BLaER1 treated with 17β-estradiol and CSF1 and Interleukin-3, amounts not matched to agents 10 nM and 100 nM (cell line): Measurements from ENCODE around the gene CLCN7.
A peak's percentile ranks its signal among the peaks of the same experiment; 100 is the strongest.

Source experiments
- H3K27ac ChIP-seq, 11 experiments: shearing (Covaris generic); formaldehyde crosslinking; 2 replicates each; pipeline ENCODE4 v1.8.1; 2022
- H3K27me3 ChIP-seq, 11 experiments: shearing (Covaris generic); formaldehyde crosslinking; 2 replicates each; pipeline ENCODE4 v1.8.1; 2022
- H3K36me3 ChIP-seq, 11 experiments: shearing (Covaris generic); formaldehyde crosslinking; 2 replicates each; pipeline ENCODE4 v1.8.1; 2022
- H3K4me1 ChIP-seq, 10 experiments: shearing (Covaris generic); formaldehyde crosslinking; 2 replicates each; pipeline ENCODE4 v1.8.1; 2022
- H3K4me2 ChIP-seq, 11 experiments: shearing (Covaris generic); formaldehyde crosslinking; 2 replicates each; pipeline ENCODE4 v1.8.1; 2022
- H3K4me3 ChIP-seq, 10 experiments: shearing (Covaris generic); formaldehyde crosslinking; 2 replicates each; pipeline ENCODE4 v1.8.1; 2022
- H3K9ac ChIP-seq, 11 experiments: shearing (Covaris generic); formaldehyde crosslinking; 2 replicates each; pipeline ENCODE4 v1.8.1; 2022
- H3K9me3 ChIP-seq, 11 experiments: shearing (Covaris generic); formaldehyde crosslinking; replicated peaks in 1 of 11; 2 replicates each; pipeline ENCODE4 v1.8.1; 2022
- H4K20me1 ChIP-seq, 11 experiments: shearing (Covaris generic); formaldehyde crosslinking; 2 replicates each; pipeline ENCODE4 v1.8.1; 2022
- Cebpa-rat ChIP-seq, 11 experiments: shearing (Covaris generic); IDR thresholded peaks; 2 replicates each; pipeline ENCODE4 v1.8.1; 2022

The CLCN7 gene

GRCh38 chr16:1464894-1465566 lies 9.8 kb downstream of the CLCN7 start:
- Histone ChIP-seq H3K27me3 (no peaks in the 10 kb centered on the region), H3K4me1 (peaks cover 36 to 61% (median 54%) of the 10 kb centered on the region in 10 experiments), H3K27ac (peak overlapping the region in 7 of 11 experiments; percentile 29 to 100 (median 98); a peak in 12 of 22 replicates), H3K9ac (peak overlapping the region in 7 of 11 experiments; percentile 5 to 99 (median 35); a peak in 8 of 22 replicates), H4K20me1 (peaks cover 0 to 100% (median 42%) of the 10 kb centered on the region in 11 experiments; a peak in 14 of 22 replicates), H3K4me2 (no peak overlapping the region), H3K9me3 (no peaks in the 10 kb centered on the region), H3K36me3 (peaks cover 59 to 75% (median 66%) of the 10 kb centered on the region in 11 experiments), H3K4me3 (no peak overlapping the region)
- TF ChIP-seq Cebpa-rat (IDR thresholded peaks at IDR 0.05): no peak

GRCh38 chr16:1464196-1464893 lies 10.5 kb downstream of the CLCN7 start:
- Histone ChIP-seq H3K4me1 (peaks cover 35 to 64% (median 56%) of the 10 kb centered on the region in 10 experiments), H4K20me1 (peaks cover 0 to 100% (median 46%) of the 10 kb centered on the region in 11 experiments; a peak in 15 of 22 replicates), H3K9me3 (no peaks in the 10 kb centered on the region), H3K36me3 (peaks cover 62 to 79% (median 69%) of the 10 kb centered on the region in 11 experiments), H3K27ac (peak overlapping the region in 6 of 11 experiments; percentile 22 to 100 (median 98); a peak in 11 of 22 replicates), H3K4me2 (no peak overlapping the region), H3K27me3 (no peaks in the 10 kb centered on the region), H3K9ac (peak overlapping the region in 6 of 11 experiments; percentile 17 to 99 (median 43); a peak in 7 of 22 replicates), H3K4me3 (no peak overlapping the region)
- no peak for TF ChIP-seq Cebpa-rat (IDR thresholded peaks at IDR 0.05)

DNA sequence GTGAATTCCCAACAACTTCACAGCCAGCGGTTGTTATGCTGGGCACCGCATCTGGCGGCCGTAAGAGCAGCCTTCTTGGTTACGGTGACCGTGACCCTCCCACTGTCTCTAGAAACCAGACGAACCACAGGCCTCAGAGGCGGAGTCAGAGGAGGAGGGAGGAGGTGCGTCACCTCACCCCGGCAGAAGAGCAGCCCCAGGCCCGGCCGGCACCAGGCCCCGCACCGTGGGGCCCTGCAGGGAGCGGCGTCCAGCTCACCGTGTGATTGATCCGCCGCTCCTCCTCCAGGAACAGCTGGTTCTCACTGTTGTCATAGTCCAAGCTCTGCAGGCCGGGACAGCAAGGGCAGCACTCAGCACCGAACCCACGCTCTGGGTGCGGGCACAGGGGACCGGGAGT lies 13.7 kb downstream of the CLCN7 start:
- Histone ChIP-seq H3K27me3 (no peaks in the 10 kb centered on the region), H3K4me2 (peak overlapping the region in 7 of 11 experiments; percentile 79 to 94 (median 84); a peak in 7 of 22 replicates), H3K36me3 (peaks cover 72 to 97% (median 87%) of the 10 kb centered on the region in 11 experiments), H3K27ac (peak overlapping the region in 7 of 11 experiments; percentile 20 to 91 (median 87); a peak in 11 of 22 replicates), H3K9me3 (no peaks in the 10 kb centered on the region), H3K4me3 (no peak overlapping the region), H3K4me1 (peaks cover 20 to 61% (median 50%) of the 10 kb centered on the region in 10 experiments), H4K20me1 (peaks cover 0 to 100% (median 58%) of the 10 kb centered on the region in 11 experiments; a peak in 16 of 22 replicates), H3K9ac (peak overlapping the region in 7 of 11 experiments; percentile 25 to 80 (median 44); a peak in 7 of 22 replicates)
- no peak for TF ChIP-seq Cebpa-rat (IDR thresholded peaks at IDR 0.05)

- Histone ChIP-seq H3K36me3 (peaks cover 73 to 97% (median 87%) of the 10 kb centered on the region in 11 experiments), H3K4me3 (no peak overlapping the region), H3K9ac (peak overlapping the region in 7 of 11 experiments; percentile 32 to 80 (median 58); a peak in 9 of 22 replicates), H4K20me1 (peaks cover 0 to 100% (median 53%) of the 10 kb centered on the region in 11 experiments; a peak in 16 of 22 replicates), H3K4me1 (peaks cover 20 to 64% (median 54%) of the 10 kb centered on the region in 10 experiments), H3K4me2 (peak overlapping the region in 10 of 11 experiments; percentile 44 to 94 (median 84); a peak in 17 of 22 replicates), H3K27me3 (no peaks in the 10 kb centered on the region), H3K27ac (peak overlapping the region in 8 of 11 experiments; percentile 20 to 91 (median 82); a peak in 11 of 22 replicates), H3K9me3 (no peaks in the 10 kb centered on the region)
- TF ChIP-seq Cebpa-rat (IDR thresholded peaks at IDR 0.05): no peak
These were observed 14.2 kb downstream of the CLCN7 start for GRCh38 chr16:1460602-1461138.

GRCh38 chr16:1459967-1460366 lies 14.9 kb downstream of the CLCN7 start:
- peaks cover 73 to 97% (median 87%) of the 10 kb centered on the region in 11 experiments for H3K36me3 ChIP-seq
- peaks cover 0 to 100% (median 46%) of the 10 kb centered on the region in 11 experiments; a peak in 15 of 22 replicates for H4K20me1 ChIP-seq
- H3K4me2 ChIP-seq: peak overlapping the region; percentile 29 to 94 (median 83); a peak in 20 of 22 replicates
- no peak for TF ChIP-seq Cebpa-rat (IDR thresholded peaks at IDR 0.05)
- H3K4me1 ChIP-seq: peaks cover 20 to 66% (median 60%) of the 10 kb centered on the region in 10 experiments
- H3K9me3 ChIP-seq: no peaks in the 10 kb centered on the region
- H3K27me3 ChIP-seq: no peaks in the 10 kb centered on the region
- H3K27ac ChIP-seq: peak overlapping the region in 8 of 11 experiments; percentile 64 to 91 (median 82); a peak in 17 of 22 replicates
- no peak overlapping the region for H3K4me3 ChIP-seq
- H3K9ac ChIP-seq: peak overlapping the region in 9 of 11 experiments; percentile 32 to 80 (median 58); a peak in 15 of 22 replicates

DNA sequence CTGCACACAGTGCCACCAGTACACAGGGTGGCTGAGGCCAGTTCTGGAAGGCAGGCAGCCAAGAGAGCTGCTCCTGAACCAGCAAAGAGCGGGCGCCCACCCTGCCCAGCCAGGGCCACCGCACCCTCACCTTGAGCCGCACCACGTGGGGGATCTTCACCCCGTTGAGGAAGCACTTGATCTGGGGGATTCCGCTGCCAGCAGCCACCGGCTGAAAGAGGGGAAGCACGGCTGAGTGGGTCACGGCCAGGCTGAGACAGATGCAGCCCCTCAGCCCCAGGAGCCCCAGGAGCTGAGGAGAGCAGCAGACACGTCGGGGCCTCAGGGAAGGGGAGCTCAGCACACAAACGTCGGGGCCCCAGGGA lies 15.9 kb downstream of the CLCN7 start:
- Histone ChIP-seq H3K9ac (peak overlapping the region; percentile 6 to 80 (median 56); a peak in 19 of 22 replicates), H3K9me3 (no peaks in the 10 kb centered on the region), H3K4me1 (peaks cover 20 to 76% (median 70%) of the 10 kb centered on the region in 10 experiments), H4K20me1 (peaks cover 0 to 100% (median 36%) of the 10 kb centered on the region in 11 experiments; a peak in 15 of 22 replicates), H3K4me2 (peak overlapping the region; percentile 46 to 94 (median 83); a peak in 21 of 22 replicates), H3K36me3 (peaks cover 73 to 97% (median 87%) of the 10 kb centered on the region in 11 experiments), H3K27ac (peak overlapping the region in 9 of 11 experiments; percentile 27 to 91 (median 77); a peak in 17 of 22 replicates), H3K4me3 (no peak overlapping the region), H3K27me3 (no peaks in the 10 kb centered on the region)
- TF ChIP-seq Cebpa-rat (IDR thresholded peaks at IDR 0.05): no peak

GRCh38 chr16:1458336-1458976 lies 16.4 kb downstream of the CLCN7 start:
- peak in 3 of 11 experiments; percentile 36 to 78 (median 37); a peak in 3 of 22 replicates for TF ChIP-seq Cebpa-rat (IDR thresholded peaks at IDR 0.05)
- Histone ChIP-seq H3K9me3 (no peaks in the 10 kb centered on the region), H3K4me2 (peak overlapping the region; percentile 46 to 94 (median 83); a peak in 21 of 22 replicates), H3K9ac (peak overlapping the region in 10 of 11 experiments; percentile 35 to 80 (median 57); a peak in 18 of 22 replicates), H3K27ac (peak overlapping the region in 8 of 11 experiments; percentile 64 to 91 (median 82); a peak in 17 of 22 replicates), H3K27me3 (no peaks in the 10 kb centered on the region), H3K36me3 (peaks cover 73 to 97% (median 87%) of the 10 kb centered on the region in 11 experiments), H3K4me3 (peak overlapping the region in 3 of 10 experiments; percentile 13 to 27 (median 25); a peak in 1 of 20 replicates), H4K20me1 (peaks cover 0 to 100% (median 31%) of the 10 kb centered on the region in 11 experiments; a peak in 14 of 22 replicates), H3K4me1 (peaks cover 20 to 81% (median 75%) of the 10 kb centered on the region in 10 experiments)
